ENCODE measurements around the gene EPHB2.

Gene EPHB2

DNA sequence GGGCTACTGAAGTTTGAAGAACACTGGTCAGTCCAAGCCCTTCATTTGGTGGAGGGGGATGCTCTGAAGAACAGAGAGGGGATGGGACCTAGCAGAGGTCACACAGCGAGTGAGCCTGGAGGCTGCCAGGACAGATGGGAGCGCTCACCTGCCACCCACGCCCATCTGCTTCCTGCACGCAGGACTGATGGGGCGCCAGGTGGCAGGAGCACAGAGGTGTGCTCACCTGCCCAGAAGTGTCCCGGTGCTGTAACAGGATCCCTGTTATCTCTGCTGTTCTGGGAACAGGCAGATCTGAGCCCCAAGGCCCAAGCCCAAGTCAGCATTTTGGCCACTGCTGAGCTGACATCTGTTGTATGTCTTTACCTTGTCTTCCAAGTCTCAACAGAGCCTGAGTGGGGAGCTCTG is 40.5 kb downstream of the EPHB2 start:
- DNase-seq (ENCODE audit: low read depth in 2 of 2) = no peak

GRCh38 chr1:22752339-22752738 is 41.7 kb downstream of the EPHB2 start:
- DNase-seq (ENCODE audit: low read depth in 2 of 2) = no peak

DNA sequence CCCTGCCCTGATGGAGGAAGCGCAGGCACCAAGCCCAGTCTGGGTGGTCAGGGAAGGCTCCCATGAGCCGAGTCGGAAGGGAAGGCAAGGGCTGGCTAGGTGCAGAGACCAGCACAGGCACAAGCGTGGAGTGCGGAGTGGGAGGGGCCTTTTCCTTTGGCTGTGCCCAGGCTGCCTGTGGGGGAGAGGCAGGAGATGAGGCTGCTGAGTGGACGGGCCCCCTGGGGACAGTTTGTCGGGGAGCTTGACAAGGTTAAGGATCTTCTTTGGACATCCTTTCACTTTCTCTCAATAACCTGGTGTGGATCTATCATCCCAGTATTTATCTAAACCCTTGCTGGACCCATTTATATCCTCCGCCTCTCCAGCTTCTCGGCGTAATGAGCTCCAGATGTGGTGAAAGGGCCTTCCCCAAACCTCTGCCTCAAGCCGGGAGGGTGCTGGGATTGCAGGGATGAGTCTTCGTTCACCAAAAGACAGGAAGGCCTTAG is 42.9 kb downstream of the EPHB2 start:
- DNase-seq (ENCODE audit: low read depth in 2 of 2) = no peak

GRCh38 chr1:22754106-22754768 is 43.6 kb downstream of the EPHB2 start:
- DNase-seq (ENCODE audit: low read depth in 2 of 2) = no peak

- no peak for DNase-seq (ENCODE audit: low read depth in 2 of 2)
These were observed 44.2 kb downstream of the EPHB2 start for GRCh38 chr1:22754824-22755223.

GRCh38 chr1:22755641-22756040 is 45.0 kb downstream of the EPHB2 start:
- no peak for DNase-seq (ENCODE audit: low read depth in 2 of 2)

DNA sequence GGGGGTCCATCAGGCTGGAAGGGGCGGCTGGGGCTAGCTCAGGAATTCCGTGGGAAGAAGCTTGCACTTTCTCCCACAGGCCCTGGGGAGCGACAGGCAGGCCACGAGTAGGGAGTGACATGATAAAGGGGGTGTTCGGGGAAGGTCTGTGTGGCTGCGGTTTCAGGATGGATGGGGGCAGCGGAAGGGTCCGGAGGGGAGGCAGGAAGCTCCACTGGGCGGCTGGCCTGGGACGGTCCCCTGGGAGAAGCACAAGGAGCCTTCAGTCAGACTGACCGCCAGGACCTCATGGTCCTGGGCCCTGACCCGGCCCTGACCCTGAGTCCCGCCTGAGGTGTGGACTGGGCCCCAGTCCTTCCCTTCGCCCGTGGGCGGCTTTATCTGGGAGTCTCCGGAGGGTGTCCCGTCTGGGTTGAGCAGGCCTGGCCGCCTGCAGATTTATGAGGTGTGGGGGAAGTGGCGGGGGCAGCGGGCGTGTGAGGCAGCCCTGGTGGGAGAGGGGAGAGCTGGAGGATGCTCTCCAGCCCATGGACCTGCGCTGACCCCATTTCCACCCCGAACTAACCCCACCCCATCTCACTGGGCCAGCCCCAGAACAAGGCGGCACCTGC is 45.6 kb downstream of the EPHB2 start:
- no peak for DNase-seq (ENCODE audit: low read depth in 2 of 2)

GRCh38 chr1:22760455-22760854 is 49.8 kb downstream of the EPHB2 start:
- DNase-seq (ENCODE audit: low read depth in 2 of 2) = no peak

DNA sequence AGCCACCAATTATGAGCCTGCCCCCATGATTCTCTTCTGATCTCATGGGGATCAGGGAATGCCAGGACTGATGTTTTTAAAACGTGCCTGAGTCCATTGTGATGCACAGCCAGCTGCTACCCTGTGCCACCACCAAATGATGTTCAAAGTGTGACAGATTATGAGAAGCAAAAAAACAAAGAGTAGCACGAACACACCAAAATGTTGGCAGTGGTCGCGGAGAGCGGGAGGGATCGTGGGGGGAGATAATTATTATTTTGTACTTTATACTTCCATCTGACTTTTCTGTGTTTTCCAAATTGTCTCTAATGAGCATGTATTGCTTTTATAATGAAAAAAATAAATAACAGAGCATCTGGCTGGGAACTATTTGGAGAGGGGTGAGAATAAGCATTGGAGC is 50.5 kb downstream of the EPHB2 start:
- DNase-seq (ENCODE audit: low read depth in 2 of 2) = no peak

DNA sequence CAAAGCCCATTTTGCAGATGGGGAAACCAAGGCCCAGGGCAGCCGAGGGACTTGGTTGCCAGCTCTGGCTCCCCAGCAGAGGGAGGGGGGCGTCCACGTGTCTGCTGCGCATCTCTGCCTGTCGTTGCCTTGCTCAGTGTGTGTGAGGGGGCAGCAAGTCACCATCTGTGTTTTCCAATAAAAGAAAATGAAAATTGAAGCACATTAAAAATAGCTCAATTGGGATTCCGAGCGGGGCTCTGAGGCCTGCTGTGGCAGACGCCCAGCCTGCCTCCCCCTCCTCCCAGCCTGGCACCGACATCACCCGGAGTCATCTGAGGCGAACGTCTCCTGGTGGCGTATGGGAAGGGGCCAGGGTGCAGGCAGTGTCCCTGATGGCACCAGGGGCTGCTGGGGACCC is 51.2 kb downstream of the EPHB2 start:
- no peak for DNase-seq (ENCODE audit: low read depth in 2 of 2)

DNA sequence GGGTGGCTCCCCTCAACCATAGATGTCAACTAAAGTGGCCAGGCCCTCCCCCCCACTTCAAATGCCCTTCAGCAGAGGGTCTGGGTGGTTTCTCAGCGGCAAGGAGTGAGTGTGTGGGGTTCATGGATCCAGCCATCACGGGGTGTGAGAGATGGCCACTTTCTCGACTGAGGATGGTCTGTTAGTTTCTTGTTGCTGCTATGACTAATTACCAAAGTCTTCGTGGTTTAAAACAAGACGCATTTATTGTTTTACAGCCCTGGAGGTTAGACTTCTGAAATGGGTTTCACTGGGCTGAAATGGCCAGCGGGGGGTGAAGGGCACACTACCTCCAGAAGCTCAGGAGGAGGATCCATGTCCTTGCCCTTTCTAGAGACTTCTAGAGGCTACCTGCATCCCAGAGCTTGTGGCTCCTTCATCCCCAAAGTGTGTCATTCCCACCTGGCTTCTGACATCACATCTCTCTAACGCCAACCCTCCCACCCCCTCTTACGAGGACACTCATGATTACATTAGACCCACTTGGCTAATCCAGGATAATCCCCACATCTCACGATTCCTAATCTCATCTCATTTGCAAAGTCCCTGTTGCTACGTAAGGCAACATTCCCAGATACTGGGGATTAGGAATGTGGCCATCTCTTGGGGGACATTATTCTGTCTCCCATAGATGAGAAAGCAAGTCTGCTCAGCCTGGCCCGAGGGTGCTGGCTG is 53.0 kb downstream of the EPHB2 start:
- no peak for DNase-seq (ENCODE audit: low read depth in 2 of 2)

DNA sequence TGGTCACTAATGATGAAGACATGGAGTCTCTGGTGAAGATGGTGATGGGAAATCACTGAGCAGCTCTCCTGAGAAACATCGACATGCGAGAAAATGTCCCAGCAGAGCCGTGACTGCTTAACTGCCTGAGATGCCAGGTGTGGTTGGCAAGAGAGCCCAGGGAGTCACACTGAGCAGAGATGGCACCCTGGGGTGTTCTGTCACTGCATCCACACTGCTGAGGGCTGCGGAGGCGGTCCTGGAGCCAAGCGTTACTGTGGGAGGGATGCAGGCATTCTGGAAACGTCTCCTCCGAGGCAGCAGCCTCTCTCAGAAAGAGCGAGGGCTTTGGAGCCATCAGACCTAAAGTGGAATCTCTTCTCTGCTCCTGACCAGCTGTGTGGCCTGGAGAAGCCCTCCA is 57.2 kb downstream of the EPHB2 start:
- no peak for DNase-seq (ENCODE audit: low read depth in 2 of 2)

DNA sequence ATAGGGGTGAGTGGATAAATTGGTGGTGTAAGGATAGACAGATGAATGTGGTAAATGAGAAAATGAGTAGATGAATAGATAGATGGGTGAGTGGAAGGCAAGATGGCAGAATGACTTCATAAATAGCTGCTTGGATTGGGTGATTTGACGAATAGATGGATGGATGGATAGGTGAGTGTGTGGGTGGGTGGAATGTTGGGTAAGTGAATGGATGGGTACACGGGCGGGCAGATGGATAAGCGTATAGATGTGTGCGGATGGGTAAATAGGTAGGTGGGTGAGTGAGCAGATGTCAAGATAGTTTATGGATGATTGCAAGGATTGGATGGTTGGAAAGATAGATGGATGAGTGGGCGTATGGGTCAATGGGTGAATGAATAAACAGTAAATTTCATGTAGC is 59.3 kb downstream of the EPHB2 start:
- no peak for DNase-seq (ENCODE audit: low read depth in 2 of 2)

- DNase-seq (ENCODE audit: low read depth in 2 of 2) = no peak
These were observed 61.4 kb downstream of the EPHB2 start for GRCh38 chr1:22772014-22772413.

- no peak for DNase-seq (ENCODE audit: low read depth in 2 of 2)
These were observed 63.6 kb downstream of the EPHB2 start for GRCh38 chr1:22773981-22774832.

- DNase-seq (ENCODE audit: low read depth in 2 of 2) = no peak
These were observed 64.2 kb downstream of the EPHB2 start for GRCh38 chr1:22774833-22775182.

- DNase-seq (ENCODE audit: low read depth in 2 of 2) = no peak
These were observed 64.8 kb downstream of the EPHB2 start for GRCh38 chr1:22775478-22775877.

DNA sequence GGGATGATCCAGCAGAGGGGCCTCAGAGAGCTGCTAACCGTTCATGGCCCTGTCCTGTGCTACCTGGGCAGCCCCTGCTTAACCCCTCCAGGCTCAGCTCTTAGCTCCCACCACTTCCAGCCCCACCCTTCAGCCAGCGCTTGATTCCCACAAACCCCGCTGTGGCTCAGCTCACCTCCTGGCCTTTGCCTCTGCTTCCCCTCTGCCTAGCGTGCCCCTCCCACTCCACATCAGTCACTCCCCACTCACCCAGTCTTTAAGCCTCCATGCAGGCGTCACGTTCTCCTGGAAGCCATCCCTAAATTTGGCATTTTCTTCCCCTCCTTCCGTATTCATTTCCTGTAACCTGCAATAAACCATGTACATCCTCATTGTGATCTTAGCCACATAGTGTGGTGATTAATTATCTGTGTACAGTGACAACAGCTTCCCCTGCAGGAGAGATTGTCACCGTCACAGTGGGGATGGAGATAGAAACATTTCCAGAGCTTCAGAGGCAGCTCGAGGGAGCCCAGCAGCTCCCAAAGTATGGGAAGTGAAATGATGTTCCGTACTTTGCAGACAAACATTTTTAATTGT is 65.5 kb downstream of the EPHB2 start:
- no peak for DNase-seq (ENCODE audit: low read depth in 2 of 2)

GRCh38 chr1:22777388-22778057 is 66.9 kb downstream of the EPHB2 start:
- DNase-seq (ENCODE audit: low read depth in 2 of 2) = no peak

- no peak for DNase-seq (ENCODE audit: low read depth in 2 of 2)
These were observed 67.8 kb downstream of the EPHB2 start for GRCh38 chr1:22778408-22778807.

GRCh38 chr1:22778862-22779520 is 68.4 kb downstream of the EPHB2 start:
- no peak for DNase-seq (ENCODE audit: low read depth in 2 of 2)
